ENCODE results near the gene TXNRD3. TPM values are rescaled to one million over a fixed set of nuclear protein-coding genes. Genes with fewer than 3 reads are reported as not detected.

The TXNRD3 gene
- total RNA-seq, 1 experiment from 2014 or later, result 21.5 TPM

DNA sequence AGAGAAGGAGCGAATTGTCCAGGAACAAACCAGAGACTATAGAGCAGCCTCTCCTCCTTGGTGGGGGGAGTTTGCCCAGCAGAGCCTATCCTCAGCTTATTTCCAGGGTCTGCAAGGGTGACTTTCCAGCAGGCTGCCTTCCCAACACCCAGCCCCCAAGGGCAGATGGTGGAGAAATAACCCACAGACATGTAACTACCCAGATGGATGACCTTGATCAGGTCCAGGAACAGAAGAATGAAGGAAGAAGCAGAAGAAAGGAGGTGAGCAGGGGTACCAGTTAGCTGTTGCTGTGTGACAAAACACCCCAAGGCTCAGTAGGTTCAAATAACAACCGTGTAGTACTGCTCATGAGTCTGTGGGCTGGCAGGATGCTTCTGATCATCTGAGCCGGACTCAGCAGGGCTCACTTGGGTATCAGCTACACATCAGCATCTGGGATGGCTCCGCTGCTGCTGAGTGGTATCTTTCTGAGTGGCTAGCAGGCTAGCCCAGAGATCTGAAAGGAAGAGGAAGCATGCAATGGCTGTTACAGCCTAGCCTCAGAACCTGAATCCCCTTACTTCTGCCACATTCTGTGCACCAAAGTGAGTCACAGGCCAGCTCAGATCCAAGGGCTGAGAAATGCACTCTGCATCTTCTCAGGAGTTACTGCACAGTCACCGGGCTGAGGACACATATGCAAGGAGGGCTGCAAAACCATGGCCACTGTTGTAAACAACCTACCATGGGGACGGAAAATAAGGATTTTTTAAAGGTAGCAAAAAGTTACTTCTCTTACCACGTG, 22.2 kb upstream of the TXNRD3 start:
- DNase-seq (ENCODE audit: low spot score), result no peak
- in situ Hi-C loops (cut with HindIII; ENCODE audit: low sequenced_read_pairs), result no loop called here

GRCh38 chr3:126672741-126673140, 17.8 kb upstream of the TXNRD3 start:
- no peak for DNase-seq (ENCODE audit: low spot score)
- in situ Hi-C loops (cut with HindIII; ENCODE audit: low sequenced_read_pairs), result no loop called here

GRCh38 chr3:126672340-126672739, 17.4 kb upstream of the TXNRD3 start:
- in situ Hi-C loops (cut with HindIII; ENCODE audit: low sequenced_read_pairs), result no loop called here
- no peak for DNase-seq (ENCODE audit: low spot score)

GRCh38 chr3:126671521-126671920, 16.6 kb upstream of the TXNRD3 start:
- in situ Hi-C loops (cut with HindIII; ENCODE audit: low sequenced_read_pairs), result no loop called here

DNA sequence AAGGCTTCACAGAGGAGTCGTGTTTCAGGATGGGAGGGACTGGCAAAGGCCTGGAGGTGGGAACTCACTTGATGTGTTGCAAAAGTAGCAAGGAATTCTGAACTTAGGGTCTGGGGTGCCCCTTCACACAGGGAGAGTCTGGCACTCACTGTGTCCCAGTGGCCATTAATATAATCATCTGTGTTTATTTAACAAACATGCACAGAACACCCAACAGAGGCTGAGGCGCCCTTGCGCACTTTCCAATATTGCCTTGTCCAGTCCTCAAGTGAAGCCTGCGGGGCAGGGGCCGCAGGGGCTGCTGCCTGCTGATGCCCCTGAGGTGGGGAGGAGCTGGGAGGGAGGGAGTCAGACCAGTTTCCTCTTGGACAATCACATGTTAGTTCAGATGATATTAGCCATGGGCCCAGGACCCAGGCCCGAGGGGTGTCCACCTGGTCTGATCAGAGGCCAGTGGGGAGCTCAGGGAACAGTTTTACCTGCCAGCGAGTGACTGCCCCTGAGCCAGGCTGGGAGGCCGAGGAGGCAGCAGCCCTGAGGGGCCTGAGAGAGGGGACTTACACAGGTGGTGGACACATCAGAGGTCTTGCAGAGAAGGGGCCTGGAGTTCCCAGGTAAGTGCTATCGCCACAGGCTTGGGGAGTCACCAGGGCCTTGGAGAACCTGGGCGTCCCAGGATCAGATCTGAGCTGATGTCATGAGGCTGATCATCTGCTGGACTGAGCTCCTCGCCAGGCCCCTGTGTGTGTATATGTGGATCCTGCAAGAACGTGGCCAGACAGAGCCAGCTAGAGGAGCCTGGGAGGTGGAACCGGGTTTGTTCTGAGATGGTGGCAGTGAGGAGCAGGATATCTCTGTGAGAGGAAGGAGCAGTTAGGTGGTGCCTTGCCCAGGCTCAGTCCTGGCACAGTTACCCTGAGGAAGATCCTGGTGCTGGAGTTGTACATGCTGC, 13.8 kb upstream of the TXNRD3 start:
- in situ Hi-C loops (cut with HindIII; ENCODE audit: low sequenced_read_pairs), result no loop called here
- DNase-seq (ENCODE audit: low spot score), result no peak

More at GRCh38 chr3:126671521-126671920, 16.6 kb upstream of the TXNRD3 start:
- no peak for DNase-seq (ENCODE audit: low spot score)

- DNase-seq (ENCODE audit: low spot score), result no peak
- in situ Hi-C loops (cut with HindIII; ENCODE audit: low sequenced_read_pairs), result no loop called here
These were observed 12.9 kb upstream of the TXNRD3 start for GRCh38 chr3:126667631-126668449.

- in situ Hi-C loops (cut with HindIII; ENCODE audit: low sequenced_read_pairs), result no loop called here
- no peak for DNase-seq (ENCODE audit: low spot score)
These were observed 12.0 kb upstream of the TXNRD3 start for GRCh38 chr3:126666658-126667528.

GRCh38 chr3:126665959-126666657, 11.2 kb upstream of the TXNRD3 start:
- DNase-seq (ENCODE audit: low spot score), result no peak
- in situ Hi-C loops (cut with HindIII; ENCODE audit: low sequenced_read_pairs), result no loop called here

- in situ Hi-C loops (cut with HindIII; ENCODE audit: low sequenced_read_pairs), result no loop called here
- DNase-seq (ENCODE audit: low spot score), result no peak
These were observed 10.5 kb upstream of the TXNRD3 start for GRCh38 chr3:126665221-126665936.

DNA sequence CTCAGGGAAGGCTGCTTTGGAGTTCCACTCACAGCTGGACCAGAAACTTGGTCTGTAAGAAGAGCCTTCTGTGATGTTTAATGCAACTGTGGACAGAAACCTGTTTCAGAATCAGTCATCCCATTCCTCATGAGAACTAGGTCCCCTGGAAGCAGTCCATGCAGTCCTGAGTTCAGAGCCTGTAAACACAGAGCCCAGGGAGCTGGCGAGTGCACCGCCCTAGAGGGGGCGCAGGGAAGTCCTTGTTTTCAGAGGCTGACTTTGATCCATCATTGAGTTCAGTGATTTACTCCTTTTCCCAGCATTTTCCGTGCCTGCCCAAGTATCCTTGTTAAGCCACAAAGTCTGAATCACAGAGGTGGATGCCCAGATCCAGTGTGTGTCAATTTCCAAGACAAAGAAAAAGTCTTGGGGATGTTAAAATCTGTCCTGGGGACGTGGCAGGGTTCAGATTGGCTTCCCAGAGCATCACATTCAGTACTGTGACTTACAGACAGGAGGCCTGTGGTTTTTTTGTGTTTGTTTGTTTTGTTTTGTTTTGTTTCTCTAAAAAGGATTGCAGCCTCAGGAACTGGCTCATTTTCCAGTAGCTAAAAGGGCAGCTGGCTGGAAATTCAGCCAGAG, 9.8 kb upstream of the TXNRD3 start:
- no peak for DNase-seq (ENCODE audit: low spot score)
- in situ Hi-C loops (cut with HindIII; ENCODE audit: low sequenced_read_pairs), result no loop called here

DNA sequence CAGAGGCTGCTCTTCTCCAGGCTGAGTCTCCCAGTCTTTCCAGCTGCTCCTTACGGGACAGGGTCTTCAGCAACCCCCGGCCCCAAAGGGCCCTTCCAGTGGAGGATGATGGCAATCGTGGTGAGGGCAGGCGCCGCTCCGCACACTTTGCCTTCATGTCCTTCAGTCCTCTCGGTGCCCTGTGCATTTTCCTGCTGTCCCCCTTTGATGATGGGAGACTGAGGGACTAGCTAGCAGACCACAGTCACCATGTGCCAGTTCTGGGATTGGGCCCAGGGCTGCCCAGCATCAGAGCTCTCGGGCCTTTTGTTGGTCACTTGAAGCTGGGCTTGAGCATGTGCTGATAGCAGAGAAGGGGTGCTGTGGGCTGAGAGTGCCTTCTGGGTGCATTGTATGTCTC, 8.8 kb upstream of the TXNRD3 start:
- in situ Hi-C loops (cut with HindIII; ENCODE audit: low sequenced_read_pairs), result no loop called here
- no peak for DNase-seq (ENCODE audit: low spot score)

DNA sequence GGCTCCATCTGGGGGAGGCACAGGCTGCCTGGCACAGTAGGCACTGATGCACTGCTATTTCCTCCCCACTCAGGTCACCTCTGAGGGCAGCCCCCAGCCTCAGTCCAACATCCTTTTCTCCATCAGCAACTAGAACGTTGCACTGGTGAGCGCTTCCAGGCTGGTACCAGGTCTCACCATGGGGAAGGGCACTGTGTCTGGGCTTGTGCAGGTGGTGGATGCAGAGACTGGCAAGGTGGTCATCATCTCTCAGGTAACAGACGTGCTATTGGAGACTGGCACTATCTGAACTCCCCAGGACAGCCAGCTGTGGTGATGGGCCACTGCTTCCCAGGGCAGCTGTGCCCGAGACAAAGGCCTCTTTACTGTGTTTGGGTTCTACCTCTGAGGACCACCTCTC, 8.3 kb upstream of the TXNRD3 start:
- no peak for DNase-seq (ENCODE audit: low spot score)
- in situ Hi-C loops (cut with HindIII; ENCODE audit: low sequenced_read_pairs), result no loop called here

- DNase-seq (ENCODE audit: low spot score), result no peak
- in situ Hi-C loops (cut with HindIII; ENCODE audit: low sequenced_read_pairs), result no loop called here
These were observed 6.8 kb upstream of the TXNRD3 start for GRCh38 chr3:126661532-126662364.

DNA sequence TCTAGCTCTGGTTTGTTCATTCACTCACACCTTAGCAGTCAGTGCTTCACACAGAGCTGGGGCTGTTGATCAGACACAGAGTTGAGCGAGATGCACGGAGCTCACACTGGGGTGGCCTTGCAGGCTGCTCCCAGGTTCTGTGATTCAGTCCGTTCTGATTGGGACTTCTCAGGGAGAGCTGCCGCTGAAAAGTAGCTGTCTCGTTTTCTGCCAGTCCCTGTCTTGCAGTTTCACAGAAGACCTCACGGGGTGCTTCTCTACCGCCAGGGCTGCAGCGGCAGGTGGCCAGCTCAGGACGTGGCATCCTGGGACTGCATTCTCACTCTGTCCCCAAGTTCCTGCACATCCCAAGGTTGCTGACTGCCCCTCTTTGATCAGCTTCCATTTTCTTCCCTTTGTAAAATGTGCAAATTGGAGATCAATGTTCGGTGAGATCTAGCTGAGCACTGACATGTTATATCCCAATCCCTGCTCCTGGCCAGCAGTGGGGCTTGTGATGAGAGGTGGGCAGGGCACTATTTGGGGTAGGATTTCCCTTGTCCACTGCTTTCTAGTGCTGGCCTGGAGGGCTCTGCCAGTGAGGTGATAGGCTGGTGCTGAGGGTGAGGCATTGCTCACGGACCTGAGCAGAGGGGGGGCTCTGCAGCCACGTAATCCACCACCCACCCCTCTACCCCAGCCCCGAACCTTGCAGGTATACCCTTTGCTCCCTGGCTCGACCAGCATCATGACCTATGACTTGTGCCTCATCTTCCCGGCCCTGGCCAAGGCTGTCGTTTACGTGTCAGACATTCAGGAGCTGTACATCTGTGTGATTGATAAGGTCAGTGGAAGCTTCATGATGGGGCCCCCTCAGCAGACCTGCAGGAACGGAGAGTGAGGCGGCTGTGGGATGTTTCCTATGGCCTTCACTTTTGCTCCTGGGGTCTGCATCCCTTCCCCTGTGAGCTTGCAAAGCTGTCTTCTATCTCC, 5.3 kb upstream of the TXNRD3 start:
- DNase-seq (ENCODE audit: low spot score), result no peak
- in situ Hi-C loops (cut with HindIII; ENCODE audit: low sequenced_read_pairs), result no loop called here

DNA sequence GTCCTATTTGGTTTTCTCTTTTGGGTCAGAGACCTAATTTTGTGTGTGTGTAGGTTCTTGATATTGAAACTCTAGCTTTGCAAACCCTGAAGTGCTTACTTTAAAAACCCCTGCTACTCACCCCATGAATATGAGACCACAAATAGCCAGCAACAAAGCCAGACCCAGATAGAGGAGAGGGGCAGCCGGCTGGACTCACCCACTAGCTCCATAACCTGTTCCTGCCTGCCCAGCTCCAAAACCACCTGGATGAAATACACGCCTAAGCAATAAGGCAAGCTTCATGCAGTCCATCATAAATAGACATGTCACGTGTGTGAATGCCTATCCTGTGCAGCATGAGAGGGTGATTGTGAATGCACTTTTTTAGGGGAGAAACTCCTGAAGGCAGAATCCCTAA, 3.7 kb upstream of the TXNRD3 start:
- no peak for DNase-seq (ENCODE audit: low spot score)
- in situ Hi-C loops (cut with HindIII; ENCODE audit: low sequenced_read_pairs), result no loop called here

Data from G401 (cell line).